Stimulated activated CD8-positive, alpha-beta memory T cell treated with anti-CD3 and anti-CD28 coated beads, Interleukin-7, amount 100 ng/mL, for 4 hours (primary cell): Measurements from ENCODE around the gene RAPGEF5.

Experiments
- DNase-seq, 2 donors: peaks; one replicate each; pipeline ENCODE4 v3.0.0-alpha.2; 2020; ENCODE audit warnings: low read depth in 2 of 2

The RAPGEF5 gene

DNA sequence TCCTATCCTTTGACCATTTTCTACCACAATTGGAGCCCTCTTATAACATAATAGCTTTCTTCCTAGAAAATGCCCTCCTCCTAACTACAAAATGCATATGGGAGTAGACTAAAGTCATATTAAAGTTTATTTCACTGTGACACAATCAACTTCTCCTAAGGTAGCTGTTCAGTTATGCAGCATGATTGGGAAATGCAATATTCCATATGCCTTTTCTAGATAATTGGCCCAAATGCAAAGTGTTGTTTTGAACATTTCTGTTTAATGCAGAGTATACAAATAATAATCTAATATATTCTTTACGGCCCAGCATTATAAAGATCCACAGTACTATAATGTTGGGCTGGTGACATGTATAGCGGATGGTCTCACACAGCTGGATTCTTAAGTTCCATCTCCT lies 205.1 kb downstream of the RAPGEF5 start:
- no peak for DNase-seq

DNA sequence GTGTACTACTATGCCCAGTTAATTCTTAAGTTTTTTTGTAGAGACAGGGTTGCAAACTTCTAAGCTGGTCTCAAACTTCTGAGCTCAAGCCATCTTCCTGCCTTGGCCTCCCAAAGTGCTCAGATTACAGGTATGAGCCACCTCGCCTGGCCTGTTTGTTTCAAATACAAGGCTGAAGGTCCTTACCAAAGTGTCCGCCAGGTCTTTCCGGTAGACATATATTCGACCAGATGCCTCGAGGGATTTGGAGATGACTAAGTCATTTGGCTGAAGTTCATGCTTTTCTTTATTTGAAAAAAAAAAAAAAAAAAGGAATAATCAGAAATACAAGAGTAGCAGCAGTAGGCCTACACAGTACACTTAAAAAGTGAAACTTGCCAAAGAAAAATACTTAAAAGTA lies 206.7 kb downstream of the RAPGEF5 start:
- DNase-seq: no peak

DNA sequence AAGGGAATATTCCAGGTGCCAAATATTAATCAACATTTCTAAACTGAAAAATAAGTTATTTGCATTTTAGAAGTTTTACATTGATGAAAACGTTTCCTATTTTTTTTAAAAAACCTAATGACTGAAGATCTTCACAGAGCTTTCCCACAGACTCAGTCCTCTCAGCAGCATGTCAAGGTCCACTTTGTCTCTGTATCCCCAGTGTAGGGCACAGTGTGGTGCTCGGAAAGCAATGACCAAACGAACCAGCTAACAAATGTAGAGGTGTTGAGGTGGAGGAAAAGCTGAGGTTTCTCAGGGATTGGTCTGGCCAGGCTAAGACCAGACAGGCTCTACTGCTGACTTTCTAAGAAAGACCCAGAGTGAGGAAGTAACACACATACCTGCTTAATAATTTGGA lies 209.1 kb downstream of the RAPGEF5 start:
- no peak for DNase-seq

DNA sequence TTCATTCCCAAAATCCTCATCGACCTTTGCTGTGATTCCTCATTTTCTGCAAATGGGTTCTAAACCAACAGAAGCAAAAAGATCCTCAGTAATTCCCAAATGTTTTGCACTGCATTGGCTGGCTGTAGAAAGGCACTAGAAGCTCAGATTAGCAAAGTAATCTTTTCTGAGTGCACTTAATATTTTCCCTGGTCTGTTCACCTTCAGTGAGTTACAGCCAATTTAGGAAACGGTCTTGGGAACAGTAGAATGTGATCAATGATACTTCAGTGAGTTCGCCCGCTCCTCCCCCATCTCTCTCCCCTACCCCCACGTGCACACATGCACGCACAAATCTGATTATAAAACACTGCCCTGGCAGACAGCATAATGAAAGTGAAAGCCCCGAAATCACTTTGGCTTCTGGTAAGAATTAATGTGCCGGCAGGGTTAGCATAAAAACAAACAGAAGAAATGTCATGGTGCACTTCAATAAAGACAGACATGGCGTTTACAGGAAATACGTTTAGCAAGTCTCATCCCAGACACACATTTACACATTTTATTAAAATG lies 209.9 kb downstream of the RAPGEF5 start:
- DNase-seq: no peak

DNA sequence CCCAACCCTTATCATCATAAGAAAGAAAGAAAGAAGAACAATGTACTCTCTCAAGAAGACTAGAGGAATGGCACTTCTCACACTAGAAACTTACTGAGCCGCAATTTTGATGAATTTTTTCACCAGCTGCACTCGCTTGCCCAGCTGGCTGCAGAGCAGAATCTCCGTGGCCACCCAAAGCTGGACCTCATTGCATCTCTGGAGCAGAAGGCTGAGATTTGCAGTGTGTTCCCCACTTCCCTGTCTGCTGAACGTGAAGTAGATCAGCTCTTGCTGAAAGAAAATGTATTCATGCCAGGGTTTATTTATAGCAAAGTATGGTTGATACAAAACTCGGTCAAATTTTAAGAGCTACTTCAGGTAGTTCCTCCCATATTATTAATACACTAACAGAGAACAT lies 212.0 kb downstream of the RAPGEF5 start:
- DNase-seq: no peak

DNA sequence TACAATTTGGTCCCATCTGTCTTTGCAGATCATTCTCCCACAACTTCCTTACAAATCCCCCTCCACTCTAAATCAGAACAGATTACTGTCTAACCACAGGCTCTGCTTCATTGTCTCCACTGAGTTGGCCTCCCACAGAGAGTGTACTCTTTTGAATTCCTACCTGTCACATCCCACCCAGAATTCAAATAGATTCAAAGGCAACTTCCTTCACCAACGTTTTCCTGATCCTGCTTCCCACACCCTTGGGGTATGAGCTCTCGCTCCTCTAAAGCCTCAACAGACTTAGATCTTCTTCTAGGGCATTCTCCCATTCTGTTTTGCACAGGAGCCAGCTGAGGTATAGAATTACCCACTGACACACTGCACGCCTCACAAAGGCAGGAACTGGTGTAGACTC lies 213.5 kb downstream of the RAPGEF5 start:
- DNase-seq: no peak

DNA sequence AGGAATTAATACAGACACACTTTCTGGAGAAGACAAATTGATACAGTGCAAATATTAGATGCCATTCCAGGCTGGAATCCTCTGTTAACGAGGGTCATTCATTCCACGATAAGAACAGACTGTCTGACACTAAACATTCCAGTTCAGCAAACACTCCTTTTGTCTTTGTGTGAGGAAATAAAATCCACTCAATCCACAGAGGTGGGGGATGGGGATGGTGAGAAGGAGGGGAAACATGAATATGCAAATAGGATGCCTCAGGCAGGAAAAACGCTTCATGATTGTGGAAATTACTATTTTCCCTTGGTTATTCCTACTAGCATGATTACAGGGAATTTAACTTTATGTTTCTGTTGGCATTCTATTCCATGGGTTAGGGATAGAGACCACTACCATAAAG lies 214.4 kb downstream of the RAPGEF5 start:
- DNase-seq: no peak

DNA sequence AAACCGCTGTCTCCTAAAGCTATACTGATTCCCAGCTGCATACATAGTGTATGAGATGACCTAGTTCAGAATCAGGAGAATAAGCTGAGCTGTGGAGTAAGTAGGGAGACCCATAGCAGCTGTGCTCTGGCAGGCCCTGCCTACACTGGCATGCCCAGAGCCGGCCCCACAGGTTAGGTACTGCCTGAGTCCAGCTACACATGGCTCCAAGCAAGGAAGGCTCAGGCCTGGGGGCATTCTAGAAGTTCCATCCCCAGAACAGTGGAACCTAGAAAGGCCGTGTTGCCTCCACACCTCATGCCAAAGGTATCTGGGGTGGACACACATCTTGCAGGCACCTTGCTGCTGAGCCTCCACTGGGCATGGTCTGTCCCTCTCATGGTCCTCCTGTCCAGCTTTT lies 215.6 kb downstream of the RAPGEF5 start:
- DNase-seq: no peak

DNA sequence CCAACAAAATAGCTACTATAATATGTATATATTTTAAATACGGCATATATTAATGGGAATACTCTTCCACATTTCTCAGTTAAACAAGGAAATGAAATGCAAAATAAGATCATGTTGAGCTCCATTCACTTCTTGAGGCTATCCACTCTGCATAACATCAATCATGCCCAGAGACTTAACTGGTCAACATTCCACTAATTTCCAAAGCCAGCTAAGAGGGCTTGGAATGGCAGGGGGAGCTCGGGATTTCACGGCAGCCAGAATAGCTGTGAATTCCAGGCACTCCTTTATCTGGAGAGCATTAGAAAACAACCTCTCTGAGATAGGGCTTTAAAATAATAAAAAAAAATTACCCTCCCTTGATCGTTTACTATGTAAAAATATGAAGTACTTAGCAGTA lies 216.4 kb downstream of the RAPGEF5 start:
- DNase-seq: no peak

DNA sequence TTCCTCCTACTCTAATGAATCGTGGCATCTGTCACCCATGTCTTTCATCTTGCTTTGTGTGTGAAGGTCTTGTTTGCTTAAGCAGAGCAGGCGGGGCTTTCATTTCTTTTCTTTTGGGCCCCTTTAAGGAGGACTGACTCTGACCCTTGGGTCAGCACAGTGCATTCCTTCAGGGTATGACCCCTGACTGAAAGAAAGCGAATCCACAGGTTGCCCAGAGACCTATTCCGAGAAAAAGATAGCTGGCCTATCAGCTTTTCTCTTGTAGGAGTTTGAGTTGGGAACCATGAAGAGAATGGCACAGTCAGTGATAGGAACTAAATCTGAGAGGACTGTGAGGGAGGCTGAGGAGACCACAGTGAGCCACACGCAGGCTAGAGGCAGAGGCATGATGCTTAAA lies 218.1 kb downstream of the RAPGEF5 start:
- no peak for DNase-seq

DNA sequence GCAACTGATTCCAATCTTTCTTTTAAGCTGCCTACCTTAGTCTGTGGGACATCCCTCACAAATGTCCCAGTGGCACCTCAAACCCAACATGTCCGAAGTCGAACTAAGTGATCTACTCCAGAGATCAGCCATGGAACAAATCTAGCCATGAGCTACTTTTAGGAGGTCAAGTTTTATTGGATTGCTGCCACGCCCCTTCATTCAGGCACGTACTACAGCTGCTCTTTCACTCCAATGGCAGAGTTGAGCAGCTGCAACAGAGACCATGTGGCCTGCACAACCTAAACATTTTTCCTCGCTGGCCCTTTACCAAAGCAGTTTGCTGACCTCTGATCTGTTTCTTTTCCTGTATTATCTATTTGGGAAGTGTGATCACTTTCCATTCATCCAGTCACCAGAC lies 218.8 kb downstream of the RAPGEF5 start:
- no peak for DNase-seq

DNA sequence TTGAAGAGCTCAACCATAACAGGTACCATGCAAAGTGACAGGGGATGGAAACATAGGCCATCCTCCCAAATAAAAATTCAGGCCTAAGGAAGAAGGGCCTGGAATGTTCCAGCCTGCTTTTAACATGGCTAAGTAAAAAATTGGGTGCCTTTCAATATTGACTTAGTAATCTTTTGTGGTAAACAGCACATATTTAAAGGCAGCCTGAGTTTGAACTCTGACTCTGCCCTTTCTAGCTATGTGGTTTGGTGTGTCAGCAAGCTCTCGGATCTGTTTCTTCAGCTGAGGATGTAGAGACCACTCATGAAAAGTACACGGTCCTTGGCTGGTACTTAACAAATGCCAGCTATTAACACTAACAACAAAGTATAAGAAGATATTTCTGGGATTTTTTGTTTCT lies 219.5 kb downstream of the RAPGEF5 start:
- no peak for DNase-seq

DNA sequence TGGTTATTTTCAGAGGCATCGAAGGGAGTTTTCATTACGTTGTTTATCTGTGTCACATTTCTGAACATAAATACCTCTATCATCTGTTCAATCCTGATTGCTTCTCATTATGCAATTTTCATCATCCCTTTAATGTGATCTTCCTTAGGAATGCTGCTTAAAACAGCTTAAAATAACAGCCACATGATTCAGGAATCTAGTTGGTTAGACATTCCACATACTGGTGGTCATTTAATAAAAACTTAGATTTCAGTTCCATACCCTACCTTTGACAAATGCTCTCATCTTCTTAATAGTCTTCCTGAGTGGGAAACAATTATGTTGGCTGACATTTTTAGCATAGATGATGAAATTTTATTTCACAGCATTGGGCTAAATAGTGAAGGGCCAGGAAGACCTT lies 219.9 kb downstream of the RAPGEF5 start:
- DNase-seq: no peak

DNA sequence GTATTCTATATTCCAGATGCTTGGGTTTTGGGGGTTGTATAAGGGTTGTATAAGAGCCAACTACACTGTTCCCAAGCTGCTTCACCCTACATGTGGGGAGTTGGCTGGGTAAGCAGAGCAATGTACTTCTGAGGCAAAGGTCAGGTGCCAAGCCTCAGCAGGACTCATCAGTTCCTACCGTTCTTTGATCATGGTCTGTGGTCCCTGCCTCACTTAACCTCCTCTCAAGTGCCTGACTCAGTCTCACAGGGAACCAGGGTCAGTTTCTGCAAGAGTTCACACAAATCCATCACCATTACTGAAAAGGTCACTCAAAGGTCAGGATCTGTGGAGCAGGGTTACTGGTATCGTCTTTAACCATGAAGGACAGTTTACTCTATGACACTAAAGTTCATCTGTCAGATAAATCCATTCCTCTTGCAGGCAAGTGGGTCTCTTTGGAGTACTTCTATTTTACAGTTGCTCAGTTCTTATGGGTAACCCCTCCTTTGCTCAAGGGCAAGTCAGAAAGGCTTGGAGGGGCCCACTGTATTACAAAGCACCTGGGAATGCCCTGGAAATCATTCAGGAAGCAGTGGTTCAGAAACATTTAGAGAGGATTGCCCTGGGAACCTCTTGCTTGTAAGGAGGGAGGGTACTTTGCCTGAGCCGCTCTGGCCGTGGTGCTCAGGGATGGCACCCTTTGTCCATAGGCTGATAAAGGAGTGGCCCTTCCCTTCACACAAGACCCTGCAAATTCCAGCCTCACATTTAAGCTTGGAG lies 227.0 kb downstream of the RAPGEF5 start:
- DNase-seq: no peak

DNA sequence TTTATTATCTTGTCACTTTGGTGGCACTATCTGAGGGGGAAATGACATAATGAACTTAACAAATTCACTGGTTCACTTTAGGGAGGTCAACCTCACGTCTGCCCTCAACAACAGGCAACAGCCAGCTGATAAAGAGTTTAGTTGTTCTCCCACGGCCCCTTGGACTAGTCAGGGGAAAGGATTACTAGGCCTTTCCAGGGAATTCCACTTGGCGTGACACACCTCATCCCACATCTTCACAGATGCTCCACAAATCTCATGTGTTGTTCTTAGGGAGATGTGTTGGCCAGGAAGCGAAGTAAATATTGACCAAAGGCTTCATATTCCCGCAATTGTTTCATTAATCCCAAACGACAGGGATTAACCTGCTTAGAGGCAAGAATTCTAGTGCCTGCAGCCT lies 227.8 kb downstream of the RAPGEF5 start:
- no peak for DNase-seq

DNA sequence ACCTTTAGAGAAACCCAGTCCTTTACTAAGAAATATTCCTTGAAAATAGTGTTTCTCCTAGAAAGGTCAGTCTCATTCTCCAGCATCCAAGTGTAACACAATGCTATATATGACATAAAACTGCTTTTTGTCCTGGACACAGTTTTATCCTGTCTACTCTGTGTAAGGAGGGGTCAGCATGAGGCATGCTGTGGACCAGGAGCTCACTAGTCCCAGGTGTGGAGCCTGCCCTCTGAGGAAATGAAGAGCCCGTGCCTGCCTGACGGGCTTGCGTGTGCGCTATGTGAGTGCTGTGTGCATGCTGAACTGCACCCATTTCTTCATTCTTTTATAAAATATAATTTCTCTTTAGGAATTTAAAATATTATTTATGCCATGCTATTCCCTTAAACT lies 228.4 kb downstream of the RAPGEF5 start:
- no peak for DNase-seq

DNA sequence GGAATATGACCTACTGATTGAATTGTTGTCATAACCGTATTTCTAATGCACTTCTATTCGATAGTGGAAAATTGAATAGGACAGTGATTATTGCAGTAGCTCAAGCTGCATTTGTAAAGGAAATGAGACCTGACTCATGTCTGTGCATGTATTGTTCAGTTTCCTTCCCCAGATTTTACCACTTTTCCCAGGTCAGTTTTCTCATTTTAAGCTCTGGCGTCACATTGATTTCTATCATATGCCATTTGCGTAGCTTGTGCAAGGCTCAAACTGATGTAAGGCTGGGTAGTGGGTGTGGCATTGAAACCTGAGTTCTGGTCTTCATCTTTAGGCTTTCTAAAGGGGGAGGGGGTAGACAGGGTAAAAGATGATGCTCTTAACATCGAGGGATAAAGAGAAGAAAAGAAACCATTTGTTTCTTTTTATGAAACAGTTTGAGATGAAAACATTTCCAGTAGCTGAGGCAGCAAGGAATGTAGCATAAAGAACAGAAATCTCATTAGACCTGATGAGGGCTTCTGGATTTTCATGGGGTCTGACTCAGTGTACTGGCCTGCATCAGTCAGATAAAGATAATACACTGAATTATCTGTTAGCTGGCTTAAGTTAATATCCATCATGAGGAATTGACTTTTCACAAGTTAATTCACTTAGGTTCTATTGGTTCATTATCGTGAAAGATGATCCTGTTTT lies 229.0 kb downstream of the RAPGEF5 start:
- DNase-seq: no peak

DNA sequence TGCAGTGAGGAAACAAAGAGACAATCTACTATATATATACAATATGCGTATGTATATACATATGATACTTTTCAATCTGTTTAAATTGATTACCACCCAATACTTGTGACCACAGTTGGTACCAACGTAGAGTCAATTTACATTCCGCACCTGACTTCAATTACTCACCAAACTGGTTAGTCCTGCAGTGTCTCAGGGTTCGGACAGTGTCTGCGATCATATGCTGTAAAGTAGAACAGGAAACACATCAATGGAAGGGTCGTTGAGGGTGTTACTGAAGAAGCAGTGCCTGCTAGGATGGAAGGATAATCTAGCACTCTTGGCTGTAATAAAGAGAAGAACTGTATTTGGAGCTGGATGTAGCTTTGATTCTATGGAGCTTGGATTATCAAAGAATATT lies 231.5 kb downstream of the RAPGEF5 start:
- no peak for DNase-seq

DNA sequence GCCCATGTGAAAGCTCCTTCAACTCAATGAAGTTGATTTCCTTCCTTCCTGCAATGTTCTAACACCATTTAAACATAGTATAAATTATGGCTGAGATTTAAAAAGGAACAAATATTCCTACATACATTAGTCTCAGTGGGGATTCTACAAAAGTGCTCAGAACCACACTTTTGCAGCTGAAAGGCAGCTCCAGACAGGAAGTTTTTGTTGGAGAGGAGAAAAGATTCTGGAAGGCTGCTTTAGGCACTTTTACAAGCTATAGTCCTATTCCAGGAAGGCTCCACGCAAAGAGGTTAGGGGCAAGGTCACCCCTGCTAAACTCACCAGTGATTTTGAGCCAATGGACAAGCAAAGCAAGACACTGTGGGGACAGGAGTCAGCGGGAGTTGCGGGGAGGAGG lies 232.0 kb downstream of the RAPGEF5 start:
- DNase-seq: no peak

DNA sequence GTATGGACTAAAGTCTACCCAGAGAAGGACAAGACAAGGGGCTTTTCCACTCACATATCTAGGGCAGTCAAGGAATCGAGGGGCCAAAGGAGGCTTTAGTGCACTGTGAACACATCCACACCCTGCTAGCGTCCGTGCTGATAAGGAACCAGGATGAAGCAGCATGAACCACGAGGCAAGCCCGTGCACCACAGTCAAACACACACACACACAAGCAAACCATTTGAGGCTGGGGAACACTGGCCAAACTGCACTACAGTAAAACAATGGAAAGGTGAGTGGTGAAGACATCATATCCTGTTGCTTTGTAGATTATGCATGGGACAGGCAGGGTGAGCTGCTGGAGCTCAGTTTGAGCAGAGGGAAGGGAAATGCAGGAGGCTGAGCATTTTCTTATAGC lies 233.8 kb downstream of the RAPGEF5 start:
- no peak for DNase-seq

DNA sequence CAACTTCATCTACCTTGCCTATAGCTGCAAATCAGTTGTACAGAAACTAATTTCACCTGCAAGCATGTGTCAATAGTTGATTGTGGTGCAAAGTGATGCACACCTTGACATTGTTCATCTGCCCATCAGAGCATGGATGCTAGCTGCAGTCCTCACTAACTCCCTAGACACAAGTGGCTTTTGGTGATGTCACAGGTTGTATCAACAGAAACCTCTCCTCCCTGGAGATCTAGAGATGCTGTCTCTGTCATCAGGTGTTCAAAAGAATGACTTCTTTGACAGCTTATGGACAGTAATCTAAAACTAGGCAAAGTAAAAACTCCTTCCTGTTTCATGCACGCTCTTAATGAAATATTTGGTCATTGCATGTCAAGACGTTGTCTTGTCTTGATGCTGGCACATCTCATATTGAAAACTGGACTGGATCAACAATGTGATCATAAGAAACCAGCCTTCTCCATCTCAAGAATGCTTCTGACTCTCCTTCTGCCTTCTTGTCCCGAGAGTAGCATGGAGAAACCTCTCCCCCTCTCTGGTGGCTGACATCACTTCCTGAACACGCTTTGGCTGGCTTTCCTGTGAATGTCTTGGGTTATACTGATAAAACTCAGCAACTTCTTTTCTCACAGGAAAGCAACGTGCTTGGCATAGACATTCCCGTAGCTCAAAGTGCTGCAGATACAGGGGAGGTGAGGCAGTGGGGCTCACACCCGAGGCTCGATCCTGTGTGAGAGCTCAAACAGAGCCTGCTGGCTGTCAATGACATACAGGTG lies 235.1 kb downstream of the RAPGEF5 start:
- DNase-seq: no peak

DNA sequence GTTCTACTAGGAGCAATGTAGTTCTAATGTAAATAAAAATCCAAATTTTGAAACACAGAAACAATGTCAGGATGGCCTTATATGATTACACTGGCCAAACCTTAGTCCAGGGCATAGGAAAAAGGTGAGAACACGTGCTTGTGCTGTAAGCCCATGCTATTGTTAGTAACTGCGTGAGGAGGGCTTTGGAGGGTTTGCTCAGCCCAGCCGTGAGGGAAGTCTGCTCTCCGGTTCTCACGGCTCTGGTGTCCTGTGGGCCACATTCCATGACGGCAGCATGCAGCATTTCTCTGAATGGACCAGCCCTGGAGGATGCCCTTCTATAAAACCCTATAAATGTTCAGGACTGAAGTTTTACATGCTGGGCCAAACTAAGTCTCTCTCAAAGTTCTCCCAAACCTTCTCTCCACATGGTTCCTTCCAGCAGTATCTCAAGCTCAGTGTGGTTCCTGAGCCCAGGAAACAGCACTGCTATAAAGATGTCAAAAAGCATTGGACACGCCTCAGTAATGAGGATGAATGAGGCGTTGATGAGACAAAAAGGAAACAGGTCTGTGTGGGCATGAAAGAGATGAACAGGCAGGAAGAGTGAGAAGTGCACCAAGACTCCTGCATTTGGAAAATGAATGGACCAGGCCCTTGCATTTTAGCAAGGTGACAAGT lies 236.4 kb downstream of the RAPGEF5 start:
- no peak for DNase-seq
